DMS153 (cell line): ENCODE data around the gene CTTNBP2.

Source experiments
- DNase-seq: peaks from one replicate; lab custom pipeline; 2025; lab: John Stamatoyannopoulos, UW

CTTNBP2 gene

GRCh38 chr7:117871778-117872538 is 1.3 kb downstream of the CTTNBP2 start:
- DNase-seq, result no peak

- no peak for DNase-seq
Observed at GRCh38 chr7:117871401-117871777, 1.9 kb downstream of the CTTNBP2 start.

GRCh38 chr7:117870448-117871130 is 2.7 kb downstream of the CTTNBP2 start:
- no peak for DNase-seq

GRCh38 chr7:117869374-117869773 is 3.9 kb downstream of the CTTNBP2 start:
- no peak for DNase-seq

GRCh38 chr7:117863618-117864017 is 9.6 kb downstream of the CTTNBP2 start:
- DNase-seq, result no peak

GRCh38 chr7:117862378-117862777 is 10.9 kb downstream of the CTTNBP2 start:
- DNase-seq, result no peak

GRCh38 chr7:117859246-117859812 is 13.9 kb downstream of the CTTNBP2 start:
- DNase-seq, result no peak

- no peak for DNase-seq
Observed at GRCh38 chr7:117858712-117859111, 14.5 kb downstream of the CTTNBP2 start.

- no peak for DNase-seq
Observed at GRCh38 chr7:117857718-117858117, 15.5 kb downstream of the CTTNBP2 start.

GRCh38 chr7:117856196-117856595 is 17.0 kb downstream of the CTTNBP2 start:
- DNase-seq, result no peak

- no peak for DNase-seq
Observed at GRCh38 chr7:117854186-117854585, 19.1 kb downstream of the CTTNBP2 start.

GRCh38 chr7:117848941-117849340 is 24.3 kb downstream of the CTTNBP2 start:
- no peak for DNase-seq

- DNase-seq, result no peak
Observed at GRCh38 chr7:117844678-117845077, 28.6 kb downstream of the CTTNBP2 start.

GRCh38 chr7:117841611-117842010 is 31.6 kb downstream of the CTTNBP2 start:
- DNase-seq, result no peak

- DNase-seq, result no peak
Observed at GRCh38 chr7:117841011-117841410, 32.2 kb downstream of the CTTNBP2 start.

- DNase-seq, result no peak
Observed at GRCh38 chr7:117839507-117839906, 33.7 kb downstream of the CTTNBP2 start.

- no peak for DNase-seq
Observed at GRCh38 chr7:117837841-117838240, 35.4 kb downstream of the CTTNBP2 start.

- DNase-seq, result peak; percentile 44
Observed at GRCh38 chr7:117835016-117835664, 38.1 kb downstream of the CTTNBP2 start.

GRCh38 chr7:117830422-117830954 is 42.8 kb downstream of the CTTNBP2 start:
- peak; percentile 38 for DNase-seq

- no peak for DNase-seq
Observed at GRCh38 chr7:117829450-117830117, 43.7 kb downstream of the CTTNBP2 start.

- DNase-seq, result no peak
Observed at GRCh38 chr7:117828825-117829224, 44.4 kb downstream of the CTTNBP2 start.

- DNase-seq, result peak; percentile 46
Observed at GRCh38 chr7:117827862-117828261, 45.4 kb downstream of the CTTNBP2 start.
